GM10266 (cell line): Measurements from ENCODE around the gene CAMKMT.

Experiments
- DNase-seq: peaks from one replicate; pipeline ENCODE4 v3.0.0; 2012; ENCODE audit errors: extremely low spot score
- TF ChIP-seq, protein P1 (sequence below): IDR thresholded peaks from 2 replicates; pipeline ENCODE4 v1.5.1; 2012; ENCODE audit warnings: mild to moderate bottlenecking, low read depth; ENCODE audit not compliant: control insufficient read depth, insufficient read depth; ENCODE audit errors: missing control alignments

CAMKMT gene

DNA sequence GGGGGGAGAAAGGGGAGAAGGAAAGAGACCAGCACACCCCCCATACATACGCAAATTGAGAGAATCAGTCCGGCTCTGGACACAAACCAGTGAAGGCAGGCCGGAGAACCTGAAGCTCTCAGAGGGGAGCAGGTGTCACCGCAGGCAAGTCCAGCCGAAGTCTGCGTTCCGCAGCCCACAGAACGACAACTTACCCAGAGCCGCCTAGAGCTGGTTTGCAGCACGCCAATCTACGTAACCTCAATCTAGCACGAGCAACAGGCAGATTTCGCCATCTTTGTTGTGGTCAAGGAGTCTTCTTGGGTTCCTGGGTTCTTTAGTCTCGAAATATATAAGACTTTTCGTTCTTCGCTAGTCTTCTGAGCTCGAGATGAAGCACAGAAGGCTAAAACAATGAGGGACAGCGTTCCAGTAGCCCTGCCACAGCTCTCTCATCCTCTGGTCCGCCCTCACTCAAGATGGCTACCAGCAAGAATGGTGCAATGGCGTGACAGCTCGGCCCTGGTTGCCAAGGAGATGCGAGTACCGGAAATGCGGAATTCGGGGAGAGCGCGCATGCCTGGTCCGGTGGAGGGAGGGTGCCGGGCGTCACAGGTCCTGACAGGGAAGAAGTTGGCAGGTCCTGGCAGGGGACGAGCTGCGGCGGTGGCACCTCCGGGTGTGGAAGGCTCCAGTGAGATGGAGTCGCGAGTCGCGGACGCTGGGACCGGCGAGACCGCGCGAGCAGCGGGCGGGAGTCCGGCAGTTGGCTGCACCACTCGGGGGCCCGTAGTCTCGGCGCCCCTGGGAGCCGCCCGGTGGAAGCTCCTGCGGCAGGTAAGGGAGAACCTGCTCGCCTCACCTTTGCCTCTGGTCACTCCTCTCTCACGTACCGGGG, at the start of gene CAMKMT, which contains the start of gene PREPL:
CAMKMT (plus strand) TSS at position 618 of the 877 bp plus-strand sequence.
PREPL (minus strand) TSS at position 165 of the 877 bp plus-strand sequence. CDS start 15,152 bp downstream, outside the sequence.
- peak; percentile 94 for DNase-seq
- TF ChIP-seq, protein P1, sequence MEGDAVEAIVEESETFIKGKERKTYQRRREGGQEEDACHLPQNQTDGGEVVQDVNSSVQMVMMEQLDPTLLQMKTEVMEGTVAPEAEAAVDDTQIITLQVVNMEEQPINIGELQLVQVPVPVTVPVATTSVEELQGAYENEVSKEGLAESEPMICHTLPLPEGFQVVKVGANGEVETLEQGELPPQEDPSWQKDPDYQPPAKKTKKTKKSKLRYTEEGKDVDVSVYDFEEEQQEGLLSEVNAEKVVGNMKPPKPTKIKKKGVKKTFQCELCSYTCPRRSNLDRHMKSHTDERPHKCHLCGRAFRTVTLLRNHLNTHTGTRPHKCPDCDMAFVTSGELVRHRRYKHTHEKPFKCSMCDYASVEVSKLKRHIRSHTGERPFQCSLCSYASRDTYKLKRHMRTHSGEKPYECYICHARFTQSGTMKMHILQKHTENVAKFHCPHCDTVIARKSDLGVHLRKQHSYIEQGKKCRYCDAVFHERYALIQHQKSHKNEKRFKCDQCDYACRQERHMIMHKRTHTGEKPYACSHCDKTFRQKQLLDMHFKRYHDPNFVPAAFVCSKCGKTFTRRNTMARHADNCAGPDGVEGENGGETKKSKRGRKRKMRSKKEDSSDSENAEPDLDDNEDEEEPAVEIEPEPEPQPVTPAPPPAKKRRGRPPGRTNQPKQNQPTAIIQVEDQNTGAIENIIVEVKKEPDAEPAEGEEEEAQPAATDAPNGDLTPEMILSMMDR, result no peak

DNA sequence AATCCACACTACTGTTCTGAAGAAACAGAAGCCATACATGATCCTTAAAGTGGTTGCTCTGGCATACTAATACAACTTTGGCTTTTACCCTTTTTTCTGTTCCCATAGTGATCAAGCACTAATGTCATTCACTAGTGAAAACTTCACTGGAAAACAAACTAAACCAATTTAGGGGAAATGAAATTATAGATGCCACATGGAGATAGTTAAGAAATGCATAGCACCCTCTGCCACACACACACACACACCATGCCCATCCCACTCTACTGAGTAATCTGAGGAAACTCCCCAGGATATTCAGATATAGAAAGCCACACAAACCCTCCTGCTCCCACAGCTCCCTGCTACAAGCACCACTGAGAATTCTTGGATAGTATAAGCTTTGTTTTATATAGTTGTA, 47.4 kb upstream of the CAMKMT start:
- TF ChIP-seq, protein P1, result no peak

DNA sequence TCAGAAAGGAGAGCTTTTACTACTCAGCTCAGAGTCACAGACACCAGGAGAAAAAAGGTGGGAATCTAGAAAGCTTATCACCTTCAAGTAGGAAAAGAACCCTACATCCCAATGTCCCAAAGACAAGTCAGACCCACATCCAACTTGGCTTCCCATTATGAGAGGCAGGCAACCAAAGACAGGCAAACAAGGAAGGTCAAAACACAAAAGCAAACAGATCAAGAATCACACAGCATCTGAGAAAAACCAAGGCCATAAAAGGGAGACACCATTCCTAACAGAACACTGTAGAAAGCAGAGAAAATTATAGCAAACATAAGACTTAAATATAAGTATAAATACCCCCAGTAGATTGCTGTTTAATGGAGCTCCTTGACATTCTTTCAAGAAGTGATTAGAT, 45.8 kb upstream of the CAMKMT start:
- no peak for DNase-seq
- TF ChIP-seq, protein P1, result no peak

More for the DNA sequence above, 47.4 kb upstream of the CAMKMT start:
- DNase-seq, result no peak

DNA sequence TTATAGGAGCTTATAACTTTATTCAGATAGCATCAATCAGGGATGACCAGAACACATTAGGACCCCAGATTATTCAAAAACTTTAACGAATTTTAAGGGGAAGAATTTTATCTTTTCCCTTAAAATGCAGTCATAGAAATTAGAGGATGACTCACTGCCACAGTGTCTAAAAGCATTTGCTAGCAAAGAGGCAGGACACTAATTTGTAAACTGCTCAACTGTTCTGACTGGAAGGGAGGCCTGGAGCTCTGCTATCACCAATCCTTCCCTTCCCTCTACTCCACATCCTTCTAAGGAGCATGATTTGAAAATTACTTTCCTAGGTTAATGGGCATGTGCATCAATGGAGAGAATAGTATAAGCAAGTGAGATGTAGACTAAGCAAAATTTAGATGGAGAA, 40.9 kb upstream of the CAMKMT start:
- TF ChIP-seq, protein P1, result no peak
- no peak for DNase-seq

DNA sequence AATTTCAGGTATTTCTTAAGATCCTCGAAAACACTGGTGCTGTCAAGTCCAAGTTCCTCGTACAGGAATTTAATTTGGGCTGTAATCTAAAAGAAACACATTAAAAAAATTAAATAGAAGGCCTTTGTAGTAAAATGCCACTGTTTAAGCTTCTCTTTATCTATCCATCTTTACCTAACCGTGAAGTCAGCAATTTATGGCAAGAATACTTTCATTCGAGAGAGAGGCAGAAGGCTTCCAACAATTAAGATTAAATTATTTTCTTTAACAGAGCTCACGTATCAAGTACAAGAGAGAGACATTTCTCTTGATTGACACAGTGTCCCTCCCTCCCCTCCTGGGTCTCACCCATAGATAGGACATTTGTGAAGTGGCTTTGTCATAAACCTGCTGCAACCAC, 40.4 kb upstream of the CAMKMT start:
- TF ChIP-seq, protein P1, result no peak

DNA sequence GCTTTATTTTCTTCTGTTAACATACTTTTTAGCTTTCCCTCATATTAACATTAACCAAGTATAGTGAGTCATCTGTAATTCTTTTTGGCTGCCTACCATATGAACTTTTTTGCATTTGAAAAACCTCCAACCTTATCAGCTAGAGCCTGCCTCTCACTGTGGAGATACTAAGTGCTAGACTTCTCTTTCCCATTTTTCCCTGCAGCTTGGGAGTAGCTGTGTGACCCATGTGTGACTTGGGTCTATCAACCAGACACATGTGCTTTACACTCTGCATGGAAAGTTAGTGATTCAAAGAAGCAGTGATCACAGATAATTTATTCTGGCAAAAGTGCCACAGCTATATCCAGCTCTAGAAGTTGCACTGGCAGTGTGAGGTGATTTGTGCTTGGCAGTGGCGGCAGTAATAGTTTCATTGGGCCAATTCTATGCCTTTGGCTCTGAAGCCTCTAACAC, 36.7 kb upstream of the CAMKMT start:
- no peak for DNase-seq
- TF ChIP-seq, protein P1, result no peak

More for the DNA sequence above, 40.4 kb upstream of the CAMKMT start:
- no peak for DNase-seq

DNA sequence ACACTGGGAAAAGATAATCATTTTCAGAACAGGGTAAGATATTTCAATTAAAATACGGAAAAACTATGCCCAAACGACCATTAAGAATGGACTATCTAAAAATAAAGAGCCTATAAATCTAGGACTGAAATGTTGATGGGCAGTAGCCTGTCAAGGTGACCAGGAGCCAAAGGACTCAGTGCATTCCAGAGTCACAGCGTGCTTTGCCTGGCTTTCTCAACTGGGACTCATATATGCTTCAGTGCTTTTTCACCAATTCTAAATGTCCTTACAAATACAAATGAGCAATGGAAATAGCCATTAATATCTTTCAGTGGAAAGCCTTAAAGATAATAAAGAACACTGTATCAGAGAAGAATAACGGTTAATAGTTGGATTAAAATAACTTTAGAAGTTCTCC, 35.9 kb upstream of the CAMKMT start:
- no peak for DNase-seq
- TF ChIP-seq, protein P1, result no peak
